Ishikawa (cell line): ENCODE results near the gene ARID1B.

Experiments
- CREB1 ChIP-seq: IDR thresholded peaks from 2 replicates; pipeline ENCODE4 v1.6.1; 2012; ENCODE audit warnings: low read depth
- EP300 ChIP-seq: IDR thresholded peaks from 2 replicates; pipeline ENCODE4 v1.6.1; 2012; ENCODE audit warnings: borderline replicate concordance
- MAX ChIP-seq: IDR thresholded peaks from 2 replicates; pipeline ENCODE4 v1.6.1; 2012
- RAD21 ChIP-seq: IDR thresholded peaks from 2 replicates; pipeline ENCODE4 v1.6.1; 2012; ENCODE audit warnings: low read depth
- TAF1 ChIP-seq: IDR thresholded peaks from 2 replicates; pipeline ENCODE4 v1.6.1; 2012; ENCODE audit warnings: low read depth, mild to moderate bottlenecking
- TEAD4 ChIP-seq: IDR thresholded peaks from 2 replicates; pipeline ENCODE4 v1.6.1; 2012
- YY1 ChIP-seq: IDR thresholded peaks from 2 replicates; pipeline ENCODE4 v1.6.1; 2012; ENCODE audit warnings: low read depth

GRCh38 chr6:156747715-156748114 is 29.5 kb upstream of the ARID1B start:
- TF ChIP-seq RAD21 (no peak), MAX (no peak), TEAD4 (no peak), CREB1 (no peak), YY1 (no peak), TAF1 (no peak), EP300 (no peak)
